Endothelial cell of umbilical vein (primary cell): Measurements from ENCODE around the gene ZNF385C. TPM values are rescaled to one million over a fixed set of nuclear protein-coding genes. Genes with fewer than 3 reads are reported as not detected.

Experiments used
- BruUV-seq: library from RNA; stranded (reverse); fragments of 400-500 nt; replicated peaks from 2 replicates; lab custom pipeline; 2021; lab: Mats Ljungman, UMichigan
- CTCF ChIA-PET: fragments of 300-600, 350-600 bp; sonication (Branson Sonifier 250); formaldehyde crosslinking; loops from one replicate; lab custom pipeline; 2021; ENCODE audit warnings: antibody characterized with exemption, inconsistent platforms; lab: Charles Lee
- POLR2A ChIA-PET: fragments of 300-600, 350-600 bp; sonication (Branson Sonifier 250); formaldehyde crosslinking; loops from one replicate; lab custom pipeline; 2021; ENCODE audit warnings: antibody characterized with exemption, inconsistent platforms; lab: Charles Lee
- DNase-seq: peaks from one replicate; pipeline ENCODE4 v3.0.0-alpha.2; 2011; ENCODE audit warnings: low read depth, low spot score
- FAIRE-seq: peaks from 2 replicates; lab custom pipeline; 2011; peaks lifted over from hg19 to GRCh38; lab: Jason Lieb, UNC
- H2AFZ ChIP-seq: 2 replicates; pipeline ENCODE4 v1.6.0; 2012; ENCODE audit warnings: low read depth, low read length, control low read depth, inconsistent platforms
- H3K27ac ChIP-seq: 2 replicates; pipeline ENCODE4 v1.5.1; 2011; ENCODE audit warnings: low read depth, mild to moderate bottlenecking, control low read depth, low read length, moderate library complexity; ENCODE audit not compliant: insufficient read depth
- H3K27me3 ChIP-seq, 2 experiments: 2 replicates each; pipeline versions ENCODE4 v1.6.0 to v1.6.1; 2011; ENCODE audit warnings: low read length in 2 of 2, mixed read lengths in 1 of 2; ENCODE audit not compliant: control insufficient read depth in 2 of 2, insufficient read depth in 2 of 2
- H3K36me3 ChIP-seq, 2 experiments: 2 replicates in 1 of 2; 3 replicates in 1 of 2; pipeline ENCODE4 v1.5.1; 2011; ENCODE audit warnings: low read length in 2 of 2, mild to moderate bottlenecking in 1 of 2, moderate library complexity in 1 of 2; ENCODE audit not compliant: control insufficient read depth in 2 of 2, insufficient read depth in 2 of 2; ENCODE audit errors: extremely low read depth in 1 of 2
- H3K4me1 ChIP-seq: 3 replicates; pipeline ENCODE4 v1.5.1; 2011; ENCODE audit warnings: mild to moderate bottlenecking, low read length; ENCODE audit not compliant: control insufficient read depth, insufficient read depth; ENCODE audit errors: extremely low read depth
- H3K4me2 ChIP-seq: 2 replicates; pipeline ENCODE4 v1.6.1; 2011; ENCODE audit warnings: low read length, control low read depth, mixed read lengths; ENCODE audit not compliant: insufficient read depth
- H3K4me3 ChIP-seq, 3 experiments: fragments of 200-600 bp in 1 of 3; sonication (generic), shearing (Covaris generic) in 1 of 3; replicated peaks in 1 of 3; 2 replicates each; pipeline ENCODE4 v1.5.1; 2011 to 2016; ENCODE audit warnings: control low read depth in 3 of 3, low read length in 3 of 3, mild to moderate bottlenecking in 2 of 3, inconsistent platforms in 1 of 3, low read depth in 1 of 3, moderate library complexity in 1 of 3; ENCODE audit not compliant: insufficient read depth in 1 of 3
- H3K79me2 ChIP-seq: 2 replicates; pipeline ENCODE4 v1.6.0; 2012; ENCODE audit warnings: low read length, inconsistent platforms; ENCODE audit not compliant: control insufficient read depth, insufficient read depth
- H3K9ac ChIP-seq: replicated peaks from 2 replicates; pipeline ENCODE3; 2011; ENCODE audit warnings: low read length, control low read depth; ENCODE audit not compliant: insufficient read depth; ENCODE audit errors: extremely low read depth
- H3K9me1 ChIP-seq: replicated peaks from 3 replicates; pipeline ENCODE4 v1.6.0; 2011; ENCODE audit warnings: mild to moderate bottlenecking, low read length; ENCODE audit not compliant: control insufficient read depth, insufficient read depth; ENCODE audit errors: extremely low read depth
- H3K9me3 ChIP-seq: replicated peaks from 2 replicates; pipeline ENCODE4 v1.5.1; 2012; ENCODE audit warnings: low read length, inconsistent platforms; ENCODE audit not compliant: control insufficient read depth, insufficient read depth
- H4K20me1 ChIP-seq: replicated peaks from 2 replicates; pipeline ENCODE3; 2011; ENCODE audit warnings: mild to moderate bottlenecking, low read length; ENCODE audit not compliant: control insufficient read depth, insufficient read depth; ENCODE audit errors: extremely low read depth
- CTCF ChIP-seq, 2 donors: IDR thresholded peaks; 1 replicate in 1 of 2; 2 replicates in 1 of 2; pipeline ENCODE4 v1.5.1; 2011; ENCODE audit warnings: low read length in 2 of 2, mild to moderate bottlenecking in 2 of 2, moderate library complexity in 2 of 2, control low read depth in 1 of 2, inconsistent platforms in 1 of 2, low read depth in 1 of 2; ENCODE audit not compliant: insufficient read depth in 1 of 2; ENCODE audit errors: extremely low read depth in 1 of 2
- EZH2 ChIP-seq: IDR thresholded peaks from 2 replicates; pipeline ENCODE4 v1.6.1; 2012; ENCODE audit warnings: borderline replicate concordance, low read depth, mild to moderate bottlenecking, moderate library complexity, low read length, inconsistent platforms; ENCODE audit not compliant: severe bottlenecking
- FOS ChIP-seq: IDR thresholded peaks from 2 replicates; pipeline ENCODE4 v1.6.1; 2011; ENCODE audit warnings: mild to moderate bottlenecking, low read length, moderate library complexity, borderline replicate concordance; ENCODE audit not compliant: insufficient read depth
- GATA2 ChIP-seq: IDR thresholded peaks from 2 replicates; pipeline ENCODE4 v1.7.0; 2011; ENCODE audit warnings: low read depth, mild to moderate bottlenecking, moderate library complexity, mixed read lengths, low read length; ENCODE audit not compliant: insufficient read length, insufficient read depth
- JUN ChIP-seq: IDR thresholded peaks from 2 replicates; pipeline ENCODE4 v1.6.1; 2011; ENCODE audit warnings: borderline replicate concordance, low read depth; ENCODE audit not compliant: insufficient read length, insufficient read depth
- MAX ChIP-seq: IDR thresholded peaks from 2 replicates; pipeline ENCODE4 v1.6.1; 2011; ENCODE audit not compliant: insufficient read depth, insufficient read length
- MYC ChIP-seq: IDR thresholded peaks from one replicate; pipeline ENCODE4 v1.6.1; 2011; ENCODE audit warnings: mild to moderate bottlenecking, low read depth, low read length
- POLR2A ChIP-seq: IDR thresholded peaks from 2 replicates; pipeline ENCODE4 v1.6.1; 2012; ENCODE audit warnings: low read depth, mild to moderate bottlenecking, control low read depth, low read length
- POLR2AphosphoS5 ChIP-seq: IDR thresholded peaks from 2 replicates; pipeline ENCODE4 v1.6.1; 2012; ENCODE audit warnings: low read depth, mild to moderate bottlenecking, control low read depth, low read length, moderate library complexity; ENCODE audit not compliant: insufficient read depth
- dilution Hi-C: fragments of 300-500 bp; cut with MboI; formaldehyde crosslinking; loops from one replicate; pipeline ENCODE4 v1.15.0; 2019; ENCODE audit warnings: low sequenced_read_pairs; ENCODE audit not compliant: extremely low pct_ligation_motif_present
- intact Hi-C: fragments of 100-400 bp; cut with micrococcal nuclease; formaldehyde crosslinking; loops from one replicate; pipeline ENCODE4 v1.10.0; 2022
- polyA plus RNA-seq, 4 experiments: library from polyadenylated mRNA; depleted of rRNA in 3 of 4; stranded (reverse) in 3 of 4; unstranded in 1 of 4; fragments of >200 nt; gene quantifications; 2 replicates each; pipeline versions ENCODE4 v1.2.1 to v1.2.3, GENCODE V29; 2011 to 2012; ENCODE audit warnings: missing spikeins in 1 of 4
- total RNA-seq: library from RNA; stranded (reverse); gene quantifications from 2 replicates; pipeline ENCODE4 v1.2.3, GENCODE V29; 2021

The ZNF385C gene
- total and polyA plus RNA-seq, 2 donors (not counting 3 experiments of a cell fraction or from before 2014, with no cell fraction given) = 0.07 TPM; not detected in 1

GRCh38 chr17:42079541-42079940 is 18.7 kb downstream of the ZNF385C start:
- no TSS peak for BruUV-seq
- CTCF ChIA-PET = interaction anchor here (0.5 to 1.8 kb wide), 7 partner anchors 8 to 357 kb away, joined by 3 to 6 read pairs (median 3); no protein-coding TSS in a partner anchor
- H3K79me2 ChIP-seq = no peaks in the 10 kb centered on the region

More at GRCh38 chr17:42079541-42079940, 18.7 kb downstream of the ZNF385C start:
- H3K27me3 ChIP-seq = peaks cover 0 to 2% of the 10 kb centered on the region in 2 experiments
- POLR2A ChIA-PET = no interaction called here
- no peaks in the 10 kb centered on the region for H3K9me1 ChIP-seq
- no peak for FAIRE-seq
- no peaks in the 10 kb centered on the region for H3K36me3 ChIP-seq
- no peaks in the 10 kb centered on the region for H4K20me1 ChIP-seq
- no peak overlapping the region for H3K4me3 ChIP-seq
- intact Hi-C loops (no loop called here), dilution Hi-C loops (no loop called here)
- no peak for DNase-seq
- H2AFZ ChIP-seq = no peak overlapping the region
- no peak overlapping the region for H3K27ac ChIP-seq
- TF ChIP-seq GATA2 (no peak), EZH2 (no peak), FOS (no peak), POLR2AphosphoS5 (no peak), JUN (no peak), MYC (no peak), CTCF (IDR thresholded peaks at IDR 0.05; ENCODE audit: extremely low read depth in 1 of 2, insufficient read depth in 1 of 2, low read depth in 1 of 2, low read length in 2 of 2) (no peak), MAX (no peak), POLR2A (no peak)
- peaks cover 3% of the 10 kb centered on the region for H3K4me1 ChIP-seq
- H3K9ac ChIP-seq = no peak overlapping the region
- no peak overlapping the region for H3K4me2 ChIP-seq
- no peaks in the 10 kb centered on the region for H3K9me3 ChIP-seq
